ENCODE measurements around the gene ATL3.
"Not testable (repeated sequence)": the region's sequence is repeated elsewhere in the genome, so short reads cannot be mapped to it uniquely, and the experiment has no call there.

Gene ATL3

DNA sequence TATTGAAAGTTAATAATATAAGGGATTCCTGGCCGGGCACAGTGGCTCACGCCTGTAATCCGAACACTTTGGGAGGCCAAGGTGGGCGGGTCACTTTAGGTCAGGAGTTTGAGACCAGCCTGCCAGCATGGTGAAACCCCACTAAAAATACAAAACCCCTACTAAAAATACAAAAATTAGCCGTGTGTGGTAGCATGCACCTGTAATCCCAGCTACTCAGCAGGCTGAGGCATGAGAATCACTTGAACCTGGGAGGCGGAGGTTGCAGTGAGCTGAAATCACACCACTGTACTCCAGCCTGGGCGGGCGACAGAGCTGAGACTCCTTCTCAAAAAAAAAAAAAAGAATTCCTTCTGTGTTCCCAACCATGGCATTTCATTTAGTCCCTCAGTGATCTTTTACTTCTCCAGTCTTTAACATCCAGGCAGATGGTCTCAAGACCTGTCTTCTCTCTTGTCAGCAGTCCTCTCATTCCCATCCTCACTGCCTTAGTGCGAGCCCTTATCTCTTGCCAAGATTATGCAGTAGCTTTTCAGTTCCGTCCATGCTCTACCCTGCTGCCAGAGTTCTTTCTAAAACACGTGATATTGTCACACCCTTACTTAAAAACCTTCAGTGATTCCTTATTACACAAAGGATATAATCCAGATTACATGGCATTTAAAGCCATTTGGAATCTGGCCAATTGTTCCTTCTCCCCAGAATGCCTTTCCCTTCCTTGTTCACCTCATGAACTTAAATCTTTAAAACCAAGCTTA, 28.0 kb upstream of the ATL3 start:
- no peak overlapping the region for H3K4me3 ChIP-seq
- TF ChIP-seq, protein P1, sequence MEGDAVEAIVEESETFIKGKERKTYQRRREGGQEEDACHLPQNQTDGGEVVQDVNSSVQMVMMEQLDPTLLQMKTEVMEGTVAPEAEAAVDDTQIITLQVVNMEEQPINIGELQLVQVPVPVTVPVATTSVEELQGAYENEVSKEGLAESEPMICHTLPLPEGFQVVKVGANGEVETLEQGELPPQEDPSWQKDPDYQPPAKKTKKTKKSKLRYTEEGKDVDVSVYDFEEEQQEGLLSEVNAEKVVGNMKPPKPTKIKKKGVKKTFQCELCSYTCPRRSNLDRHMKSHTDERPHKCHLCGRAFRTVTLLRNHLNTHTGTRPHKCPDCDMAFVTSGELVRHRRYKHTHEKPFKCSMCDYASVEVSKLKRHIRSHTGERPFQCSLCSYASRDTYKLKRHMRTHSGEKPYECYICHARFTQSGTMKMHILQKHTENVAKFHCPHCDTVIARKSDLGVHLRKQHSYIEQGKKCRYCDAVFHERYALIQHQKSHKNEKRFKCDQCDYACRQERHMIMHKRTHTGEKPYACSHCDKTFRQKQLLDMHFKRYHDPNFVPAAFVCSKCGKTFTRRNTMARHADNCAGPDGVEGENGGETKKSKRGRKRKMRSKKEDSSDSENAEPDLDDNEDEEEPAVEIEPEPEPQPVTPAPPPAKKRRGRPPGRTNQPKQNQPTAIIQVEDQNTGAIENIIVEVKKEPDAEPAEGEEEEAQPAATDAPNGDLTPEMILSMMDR (IDR thresholded peaks at IDR 0.05) = no peak
- H3K27ac ChIP-seq = no peak overlapping the region
- no peak for DNase-seq (ENCODE audit: low spot score)

DNA sequence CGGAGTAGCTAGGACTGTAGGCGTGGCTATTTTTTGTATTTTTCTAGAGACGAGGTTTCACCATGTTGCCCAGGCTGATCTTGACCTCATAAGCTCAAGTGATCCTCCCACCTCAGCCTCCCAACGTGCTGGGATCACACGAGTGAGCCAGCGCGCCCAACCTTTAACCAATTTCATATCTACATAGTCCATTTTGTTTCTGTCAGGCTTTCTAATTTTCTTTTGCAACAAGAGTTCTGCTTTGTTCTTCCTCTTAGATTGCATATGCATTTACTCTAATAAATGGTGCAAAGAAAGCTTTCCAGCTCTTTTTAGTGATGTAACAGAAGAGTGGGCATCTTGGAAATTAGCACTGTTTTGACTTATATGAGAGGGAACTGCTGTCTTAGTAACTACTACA, 23.4 kb upstream of the ATL3 start:
- Histone ChIP-seq H3K27ac (no peak overlapping the region), H3K4me3 (no peak overlapping the region)
- DNase-seq (ENCODE audit: low spot score) = no peak
- TF ChIP-seq, protein P1 (IDR thresholded peaks at IDR 0.05) = no peak

- DNase-seq (ENCODE audit: low spot score) = no peak
- H3K4me3 ChIP-seq = no peak overlapping the region
- TF ChIP-seq, protein P1 (IDR thresholded peaks at IDR 0.05) = no peak
- no peak overlapping the region for H3K27ac ChIP-seq
Measured at GRCh38 chr11:63687845-63688244, 16.7 kb upstream of the ATL3 start.

GRCh38 chr11:63686926-63687325, 15.8 kb upstream of the ATL3 start:
- Histone ChIP-seq H3K4me3 (no peak overlapping the region), H3K27ac (no peak overlapping the region)
- TF ChIP-seq, protein P1 (IDR thresholded peaks at IDR 0.05) = no peak
- DNase-seq (ENCODE audit: low spot score) = no peak

GRCh38 chr11:63685158-63685721, 14.1 kb upstream of the ATL3 start:
- not testable (repeated sequence) for H3K27ac ChIP-seq; H3K4me3 ChIP-seq; DNase-seq (ENCODE audit: low spot score)

GRCh38 chr11:63683133-63683991, 12.2 kb upstream of the ATL3 start:
- DNase-seq (ENCODE audit: low spot score) = no peak
- peak overlapping the region; percentile 92 for H3K4me3 ChIP-seq
- TF ChIP-seq, protein P1 (IDR thresholded peaks at IDR 0.05) = no peak
- peak overlapping the region; percentile 88 to 97 for H3K27ac ChIP-seq
